Mucosa of descending colon (tissue), 3 donors: Measurements from ENCODE around the gene ASCL4. TPM values are rescaled to one million over a fixed set of nuclear protein-coding genes. Genes with fewer than 3 reads are reported as not detected.

Experiments
- ATAC-seq: fragments of 200-7000 bp; cut with Tn5 transposase; one replicate; pipeline ENCODE4 v1.9.1; 2020; ENCODE audit warnings: mild to moderate bottlenecking, moderate library complexity
- DNase-seq, 3 donors: peaks; one replicate each; pipeline ENCODE4 v3.0.0-alpha.2; 2020
- H3K36me3 ChIP-seq: fragments of 200-600 bp; one replicate; pipeline ENCODE4 v1.8.0; 2021; ENCODE audit warnings: low read depth, mild to moderate bottlenecking
- H3K4me1 ChIP-seq: fragments of 200-600 bp; one replicate; pipeline ENCODE4 v1.8.0; 2021; ENCODE audit warnings: low read depth, mild to moderate bottlenecking
- H3K4me3 ChIP-seq: fragments of 200-600 bp; one replicate; pipeline ENCODE4 v1.8.0; 2021; ENCODE audit warnings: mild to moderate bottlenecking
- H3K9me3 ChIP-seq: fragments of 200-600 bp; one replicate; pipeline ENCODE4 v1.8.0; 2021; ENCODE audit warnings: mild to moderate bottlenecking
- CTCF ChIP-seq: fragments of 200-600 bp; IDR thresholded peaks from one replicate; pipeline ENCODE4 v1.8.0; 2022; ENCODE audit warnings: antibody characterized with exemption, mild to moderate bottlenecking
- intact Hi-C, 2 donors: fragments of 100-400 bp; cut with DNase I in 1 of 2; cut with micrococcal nuclease in 1 of 2; formaldehyde crosslinking; loops; one replicate each; pipeline versions ENCODE4 v1.11.0 to v1.11.1; 2022; cut with DNase I, micrococcal nuclease
- total RNA-seq, 3 donors: library from RNA; stranded (reverse); fragmentation: NEBNext Ultra II Directional in 2 of 3; extraction: Animal tissue kit (Norgen Biotek cat#: 25700) in 2 of 3; gene quantifications; one replicate each; pipeline versions ENCODE4 v1.2.1 to v1.2.4, GENCODE V29; 2021 to 2023
- donor health status: DM: no; HTN: no; CAD: no; lungs with moderate emphysema.
- donor health status: DM: no; HTN: no; CAD: no.
- donor health status: DM: no; HTN: yes; CAD: no.

The ASCL4 gene
- total RNA-seq, 3 donors from 2014 or later: not detected

DNA sequence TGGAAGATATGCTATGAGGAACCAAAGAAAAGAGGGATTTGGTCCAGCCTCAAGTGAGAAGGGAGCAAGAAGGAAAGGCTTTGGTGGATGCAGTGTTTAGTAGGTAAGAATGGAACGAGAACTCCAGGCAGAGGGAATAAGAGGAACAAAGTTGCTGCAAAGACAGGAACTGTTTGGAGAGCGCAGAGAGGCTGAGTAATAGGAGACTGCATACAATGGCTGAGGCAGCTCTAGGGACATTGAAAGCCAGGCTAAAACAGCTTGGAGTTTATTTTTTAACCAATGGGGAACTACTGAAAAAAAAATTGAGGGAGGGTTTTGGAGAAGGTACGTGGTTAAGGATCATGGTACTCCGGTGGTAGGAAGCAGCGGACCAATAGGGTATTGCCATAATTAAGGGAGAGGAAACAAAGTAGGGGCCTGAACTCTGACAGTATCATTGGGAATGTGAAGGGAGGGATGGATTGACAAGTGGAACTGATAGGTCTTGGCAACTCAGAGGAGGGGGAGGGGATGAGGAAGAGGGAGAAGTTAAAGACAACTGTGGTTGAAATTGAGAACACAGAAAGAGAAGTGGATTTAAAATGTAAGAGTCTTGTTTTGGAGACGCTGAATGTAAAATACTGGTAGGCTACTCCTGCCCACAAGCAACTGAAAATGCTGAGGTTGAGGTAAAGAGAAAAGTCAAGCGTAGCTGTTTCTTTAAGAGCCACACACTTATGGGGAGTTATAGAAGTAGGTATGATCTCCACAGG is 4.8 kb downstream of the ASCL4 start:
- intact Hi-C loops: no loop called here

GRCh38 chr12:107780298-107780697 is 5.8 kb downstream of the ASCL4 start:
- intact Hi-C loops: no loop called here
- no peak for TF ChIP-seq CTCF
- Histone ChIP-seq H3K4me3 (no peak overlapping the region), H3K36me3 (no peaks in the 10 kb centered on the region), H3K9me3 (no peaks in the 10 kb centered on the region), H3K4me1 (peaks cover 3% of the 10 kb centered on the region)
- ATAC-seq: no peak
- DNase-seq: no peak

More for the DNA sequence above, 4.8 kb downstream of the ASCL4 start:
- DNase-seq: peak in 1 of 3 donors; percentile 27
- Histone ChIP-seq H3K36me3 (no peaks in the 10 kb centered on the region), H3K4me3 (no peak overlapping the region), H3K9me3 (no peaks in the 10 kb centered on the region), H3K4me1 (peaks cover 3% of the 10 kb centered on the region)
- no peak for TF ChIP-seq CTCF
- peak; percentile 26 for ATAC-seq

GRCh38 chr12:107782067-107782466 is 7.6 kb downstream of the ASCL4 start:
- H3K36me3 ChIP-seq: no peaks in the 10 kb centered on the region
- ATAC-seq: no peak
- H3K4me1 ChIP-seq: peaks cover 3% of the 10 kb centered on the region
- no peak overlapping the region for H3K4me3 ChIP-seq
- H3K9me3 ChIP-seq: no peaks in the 10 kb centered on the region
- TF ChIP-seq CTCF: no peak
- intact Hi-C loops: no loop called here
- DNase-seq: no peak

- DNase-seq (no peak), ATAC-seq (no peak)
- Histone ChIP-seq H3K9me3 (no peaks in the 10 kb centered on the region), H3K4me3 (no peak overlapping the region), H3K4me1 (no peaks in the 10 kb centered on the region), H3K36me3 (no peaks in the 10 kb centered on the region)
- TF ChIP-seq CTCF: no peak
- intact Hi-C loops: no loop called here
These were observed 9.2 kb downstream of the ASCL4 start for GRCh38 chr12:107783406-107784376.

DNA sequence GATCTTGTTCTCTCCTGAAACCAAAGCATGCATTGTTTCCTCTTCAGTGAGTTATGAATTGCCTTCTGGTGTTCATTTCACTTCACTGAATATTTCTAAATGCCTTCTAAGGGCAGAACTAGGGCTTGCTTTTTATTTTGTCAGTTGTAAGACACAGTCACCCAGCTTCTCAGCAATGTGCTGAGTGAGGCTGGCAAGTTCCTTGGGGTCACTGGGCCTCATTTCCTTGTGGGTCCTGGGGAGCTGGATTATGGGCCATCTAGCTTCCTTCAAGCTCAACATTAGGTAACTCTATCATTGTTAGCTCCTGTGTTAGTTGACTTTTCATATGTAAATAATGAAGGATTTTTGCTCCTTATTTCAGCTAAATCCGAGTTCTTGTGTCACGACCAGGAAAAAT is 13.8 kb downstream of the ASCL4 start:
- H3K36me3 ChIP-seq: no peaks in the 10 kb centered on the region
- intact Hi-C loops: no loop called here
- DNase-seq: no peak
- H3K4me1 ChIP-seq: no peaks in the 10 kb centered on the region
- no peak for ATAC-seq
- no peak overlapping the region for H3K4me3 ChIP-seq
- H3K9me3 ChIP-seq: no peaks in the 10 kb centered on the region
- no peak for TF ChIP-seq CTCF
